ENCODE measurements around the gene TRIM54. TPM values are rescaled to one million over a fixed set of nuclear protein-coding genes. Genes with fewer than 3 reads are reported as not detected.

Gene TRIM54
- total and polyA plus RNA-seq, 9 of the 15 experiments (the other 6 are each of a cell fraction or from before 2014, with no cell fraction given) = not detected

DNA sequence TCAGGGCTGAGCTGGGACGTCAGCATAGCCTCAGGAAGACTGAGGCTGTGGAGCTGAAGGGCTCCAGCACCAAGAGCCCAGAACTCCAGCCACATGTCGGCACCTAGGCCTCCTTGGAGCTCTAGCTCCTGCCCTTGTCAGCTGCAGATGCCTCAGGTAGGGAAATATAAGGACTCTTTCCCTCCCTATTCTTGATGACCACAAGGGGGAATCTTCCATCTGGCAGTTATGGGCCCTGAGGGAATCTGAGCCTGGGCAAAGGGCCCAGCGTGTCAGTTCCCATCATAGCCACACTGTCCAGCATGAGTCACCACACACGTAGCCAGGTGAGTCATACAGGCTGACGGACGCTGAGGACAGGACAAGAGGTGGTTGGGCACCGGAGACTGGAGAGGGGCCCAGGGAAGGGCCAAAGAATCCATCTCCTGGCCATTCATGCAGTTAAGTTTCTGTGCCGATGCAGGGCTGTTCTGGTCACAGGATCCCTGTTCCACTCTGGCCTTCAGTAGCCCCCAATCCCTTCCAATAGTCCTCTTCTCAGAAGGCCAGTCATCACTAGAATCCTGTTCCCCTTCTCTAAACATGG lies 38.8 kb downstream of the TRIM54 start (continued):
- TF ChIP-seq, protein P1, sequence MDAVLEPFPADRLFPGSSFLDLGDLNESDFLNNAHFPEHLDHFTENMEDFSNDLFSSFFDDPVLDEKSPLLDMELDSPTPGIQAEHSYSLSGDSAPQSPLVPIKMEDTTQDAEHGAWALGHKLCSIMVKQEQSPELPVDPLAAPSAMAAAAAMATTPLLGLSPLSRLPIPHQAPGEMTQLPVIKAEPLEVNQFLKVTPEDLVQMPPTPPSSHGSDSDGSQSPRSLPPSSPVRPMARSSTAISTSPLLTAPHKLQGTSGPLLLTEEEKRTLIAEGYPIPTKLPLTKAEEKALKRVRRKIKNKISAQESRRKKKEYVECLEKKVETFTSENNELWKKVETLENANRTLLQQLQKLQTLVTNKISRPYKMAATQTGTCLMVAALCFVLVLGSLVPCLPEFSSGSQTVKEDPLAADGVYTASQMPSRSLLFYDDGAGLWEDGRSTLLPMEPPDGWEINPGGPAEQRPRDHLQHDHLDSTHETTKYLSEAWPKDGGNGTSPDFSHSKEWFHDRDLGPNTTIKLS (IDR thresholded peaks at IDR 0.05; ENCODE audit: borderline replicate concordance, low read depth) = peak; percentile 70; the same call in 1 of the 2 replicates
- TF ChIP-seq RBFOX2 (IDR thresholded peaks at IDR 0.05; ENCODE audit: low read depth, low read length) = no peak
- TF ChIP-seq, protein P2, sequence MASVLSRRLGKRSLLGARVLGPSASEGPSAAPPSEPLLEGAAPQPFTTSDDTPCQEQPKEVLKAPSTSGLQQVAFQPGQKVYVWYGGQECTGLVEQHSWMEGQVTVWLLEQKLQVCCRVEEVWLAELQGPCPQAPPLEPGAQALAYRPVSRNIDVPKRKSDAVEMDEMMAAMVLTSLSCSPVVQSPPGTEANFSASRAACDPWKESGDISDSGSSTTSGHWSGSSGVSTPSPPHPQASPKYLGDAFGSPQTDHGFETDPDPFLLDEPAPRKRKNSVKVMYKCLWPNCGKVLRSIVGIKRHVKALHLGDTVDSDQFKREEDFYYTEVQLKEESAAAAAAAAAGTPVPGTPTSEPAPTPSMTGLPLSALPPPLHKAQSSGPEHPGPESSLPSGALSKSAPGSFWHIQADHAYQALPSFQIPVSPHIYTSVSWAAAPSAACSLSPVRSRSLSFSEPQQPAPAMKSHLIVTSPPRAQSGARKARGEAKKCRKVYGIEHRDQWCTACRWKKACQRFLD (CRISPR knock-in tag; IDR thresholded peaks at IDR 0.05) = no peak
- no peak for TF ChIP-seq ZNF551 (CRISPR knock-in tag; IDR thresholded peaks at IDR 0.05)
- TF ChIP-seq, protein P3, sequence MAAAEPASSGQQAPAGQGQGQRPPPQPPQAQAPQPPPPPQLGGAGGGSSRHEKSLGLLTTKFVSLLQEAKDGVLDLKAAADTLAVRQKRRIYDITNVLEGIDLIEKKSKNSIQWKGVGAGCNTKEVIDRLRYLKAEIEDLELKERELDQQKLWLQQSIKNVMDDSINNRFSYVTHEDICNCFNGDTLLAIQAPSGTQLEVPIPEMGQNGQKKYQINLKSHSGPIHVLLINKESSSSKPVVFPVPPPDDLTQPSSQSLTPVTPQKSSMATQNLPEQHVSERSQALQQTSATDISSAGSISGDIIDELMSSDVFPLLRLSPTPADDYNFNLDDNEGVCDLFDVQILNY (CRISPR knock-in tag; IDR thresholded peaks at IDR 0.05) = no peak
- TF ChIP-seq TRIM24 (IDR thresholded peaks at IDR 0.05) = peak in 1 of 2 experiments; percentile 46; a peak in 1 of 4 replicates
- peak; percentile 85 for TF ChIP-seq ARID1B (IDR thresholded peaks at IDR 0.05)
- peak; percentile 36; the same call in 1 of the 2 replicates for TF ChIP-seq POLR2AphosphoS5 (IDR thresholded peaks at IDR 0.05; ENCODE audit: control insufficient read depth, insufficient read depth, low read depth, low read length)
- TF ChIP-seq, protein P4, sequence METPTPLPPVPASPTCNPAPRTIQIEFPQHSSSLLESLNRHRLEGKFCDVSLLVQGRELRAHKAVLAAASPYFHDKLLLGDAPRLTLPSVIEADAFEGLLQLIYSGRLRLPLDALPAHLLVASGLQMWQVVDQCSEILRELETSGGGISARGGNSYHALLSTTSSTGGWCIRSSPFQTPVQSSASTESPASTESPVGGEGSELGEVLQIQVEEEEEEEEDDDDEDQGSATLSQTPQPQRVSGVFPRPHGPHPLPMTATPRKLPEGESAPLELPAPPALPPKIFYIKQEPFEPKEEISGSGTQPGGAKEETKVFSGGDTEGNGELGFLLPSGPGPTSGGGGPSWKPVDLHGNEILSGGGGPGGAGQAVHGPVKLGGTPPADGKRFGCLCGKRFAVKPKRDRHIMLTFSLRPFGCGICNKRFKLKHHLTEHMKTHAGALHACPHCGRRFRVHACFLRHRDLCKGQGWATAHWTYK (CRISPR knock-in tag; IDR thresholded peaks at IDR 0.05) = no peak
- TF ChIP-seq TCF7 (IDR thresholded peaks at IDR 0.05; ENCODE audit: borderline replicate concordance) = no peak
- no peak for TF ChIP-seq RBBP5 (IDR thresholded peaks at IDR 0.05; ENCODE audit: borderline replicate concordance, insufficient read depth, low read length, poor library complexity, severe bottlenecking)
- TF ChIP-seq SMARCB1 (IDR thresholded peaks at IDR 0.05; ENCODE audit: insufficient read length, low read depth) = no peak
- no peak for TF ChIP-seq SP2 (IDR thresholded peaks at IDR 0.05; ENCODE audit: extremely low read depth, low read depth, low read length, poor library complexity, severe bottlenecking)
- TF ChIP-seq CBX3 (IDR thresholded peaks at IDR 0.05; ENCODE audit: borderline replicate concordance in 1 of 2, low read length in 2 of 2) = 0 out of 3 replicates have a peak, but pooled peaks of 1 of the 2 experiments have one; percentile 46
- TF ChIP-seq, protein P5, sequence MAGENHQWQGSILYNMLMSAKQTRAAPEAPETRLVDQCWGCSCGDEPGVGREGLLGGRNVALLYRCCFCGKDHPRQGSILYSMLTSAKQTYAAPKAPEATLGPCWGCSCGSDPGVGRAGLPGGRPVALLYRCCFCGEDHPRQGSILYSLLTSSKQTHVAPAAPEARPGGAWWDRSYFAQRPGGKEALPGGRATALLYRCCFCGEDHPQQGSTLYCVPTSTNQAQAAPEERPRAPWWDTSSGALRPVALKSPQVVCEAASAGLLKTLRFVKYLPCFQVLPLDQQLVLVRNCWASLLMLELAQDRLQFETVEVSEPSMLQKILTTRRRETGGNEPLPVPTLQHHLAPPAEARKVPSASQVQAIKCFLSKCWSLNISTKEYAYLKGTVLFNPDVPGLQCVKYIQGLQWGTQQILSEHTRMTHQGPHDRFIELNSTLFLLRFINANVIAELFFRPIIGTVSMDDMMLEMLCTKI (IDR thresholded peaks at IDR 0.05; ENCODE audit: partially characterized antibody) = no peak
- TF ChIP-seq, protein P6, sequence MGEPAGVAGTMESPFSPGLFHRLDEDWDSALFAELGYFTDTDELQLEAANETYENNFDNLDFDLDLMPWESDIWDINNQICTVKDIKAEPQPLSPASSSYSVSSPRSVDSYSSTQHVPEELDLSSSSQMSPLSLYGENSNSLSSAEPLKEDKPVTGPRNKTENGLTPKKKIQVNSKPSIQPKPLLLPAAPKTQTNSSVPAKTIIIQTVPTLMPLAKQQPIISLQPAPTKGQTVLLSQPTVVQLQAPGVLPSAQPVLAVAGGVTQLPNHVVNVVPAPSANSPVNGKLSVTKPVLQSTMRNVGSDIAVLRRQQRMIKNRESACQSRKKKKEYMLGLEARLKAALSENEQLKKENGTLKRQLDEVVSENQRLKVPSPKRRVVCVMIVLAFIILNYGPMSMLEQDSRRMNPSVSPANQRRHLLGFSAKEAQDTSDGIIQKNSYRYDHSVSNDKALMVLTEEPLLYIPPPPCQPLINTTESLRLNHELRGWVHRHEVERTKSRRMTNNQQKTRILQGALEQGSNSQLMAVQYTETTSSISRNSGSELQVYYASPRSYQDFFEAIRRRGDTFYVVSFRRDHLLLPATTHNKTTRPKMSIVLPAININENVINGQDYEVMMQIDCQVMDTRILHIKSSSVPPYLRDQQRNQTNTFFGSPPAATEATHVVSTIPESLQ (CRISPR knock-in tag; IDR thresholded peaks at IDR 0.05) = no peak
- 0 out of 2 replicates have a peak, but pooled peaks have one; percentile 17 for TF ChIP-seq CBFA2T3 (IDR thresholded peaks at IDR 0.05)
- TF ChIP-seq GTF2F1 (IDR thresholded peaks at IDR 0.05; ENCODE audit: low read depth, low read length) = no peak
